Glutamatergic neuron (in vitro differentiated cells): ENCODE data around the gene E2F3. TPM values are rescaled to one million over a fixed set of nuclear protein-coding genes. Genes with fewer than 3 reads are reported as not detected.

Experiments
- DNase-seq: peaks from one replicate; pipeline ENCODE4 v3.0.0; 2022
- H3K27ac Mint-ChIP-seq: one replicate; pipeline ENCODE4 v1.8.0; 2020; ENCODE audit warnings: mild to moderate bottlenecking, mixed read lengths, inconsistent platforms; ENCODE audit not compliant: unreplicated experiment
- H3K27me3 Mint-ChIP-seq: one replicate; pipeline ENCODE4 v1.8.0; 2020; ENCODE audit warnings: mild to moderate bottlenecking, moderate library complexity, mixed read lengths, inconsistent platforms; ENCODE audit not compliant: unreplicated experiment
- H3K36me3 Mint-ChIP-seq: one replicate; pipeline ENCODE4 v1.8.0; 2020; ENCODE audit warnings: mild to moderate bottlenecking, mixed read lengths, inconsistent platforms; ENCODE audit not compliant: unreplicated experiment
- H3K4me1 Mint-ChIP-seq: one replicate; pipeline ENCODE4 v1.8.0; 2020; ENCODE audit warnings: mild to moderate bottlenecking, low read depth, mixed read lengths, inconsistent platforms; ENCODE audit not compliant: unreplicated experiment
- H3K4me3 Mint-ChIP-seq: one replicate; pipeline ENCODE4 v1.8.0; 2020; ENCODE audit warnings: mild to moderate bottlenecking, mixed read lengths, inconsistent platforms; ENCODE audit not compliant: unreplicated experiment
- H3K9me3 Mint-ChIP-seq: one replicate; pipeline ENCODE4 v1.8.0; 2020; ENCODE audit warnings: mild to moderate bottlenecking, moderate library complexity, mixed read lengths, inconsistent platforms; ENCODE audit not compliant: unreplicated experiment
- total RNA-seq: library from RNA; stranded (reverse); fragmentation: NEBNext Ultra II Directional; extraction: Animal tissue kit (Norgen Biotek cat#: 25700); gene quantifications from one replicate; pipeline ENCODE4 v1.2.1, GENCODE V29; 2021; ENCODE audit not compliant: unreplicated experiment
- TF ChIP-seq, protein P1 (sequence below): fragments of 200-600 bp; sonication (generic); IDR thresholded peaks from one replicate; pipeline ENCODE4 v1.5.0; 2021; ENCODE audit not compliant: partially characterized antibody, unreplicated experiment

The E2F3 gene
- total RNA-seq, 1 donor from 2014 or later: 10.1 TPM

DNA sequence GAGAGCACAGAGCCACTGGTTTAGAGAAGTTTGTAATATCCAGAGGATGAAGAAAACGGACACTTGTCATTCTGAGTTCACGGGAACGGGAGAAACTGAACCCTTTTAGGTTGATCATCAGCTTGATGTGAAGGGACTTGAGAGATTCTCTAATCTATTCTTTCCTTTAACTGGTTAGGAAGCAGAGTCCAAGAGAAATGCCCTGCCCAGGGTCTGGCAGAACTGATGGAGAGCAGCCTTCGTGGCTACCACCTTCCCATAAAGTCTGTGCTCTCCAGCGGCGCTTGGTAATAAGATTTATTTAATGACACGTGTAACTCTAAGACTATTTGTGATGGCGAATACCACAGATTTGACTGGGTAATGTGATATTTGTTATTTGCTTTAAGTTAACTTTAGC, 36.0 kb downstream of the E2F3 start:
- TF ChIP-seq, protein P1, sequence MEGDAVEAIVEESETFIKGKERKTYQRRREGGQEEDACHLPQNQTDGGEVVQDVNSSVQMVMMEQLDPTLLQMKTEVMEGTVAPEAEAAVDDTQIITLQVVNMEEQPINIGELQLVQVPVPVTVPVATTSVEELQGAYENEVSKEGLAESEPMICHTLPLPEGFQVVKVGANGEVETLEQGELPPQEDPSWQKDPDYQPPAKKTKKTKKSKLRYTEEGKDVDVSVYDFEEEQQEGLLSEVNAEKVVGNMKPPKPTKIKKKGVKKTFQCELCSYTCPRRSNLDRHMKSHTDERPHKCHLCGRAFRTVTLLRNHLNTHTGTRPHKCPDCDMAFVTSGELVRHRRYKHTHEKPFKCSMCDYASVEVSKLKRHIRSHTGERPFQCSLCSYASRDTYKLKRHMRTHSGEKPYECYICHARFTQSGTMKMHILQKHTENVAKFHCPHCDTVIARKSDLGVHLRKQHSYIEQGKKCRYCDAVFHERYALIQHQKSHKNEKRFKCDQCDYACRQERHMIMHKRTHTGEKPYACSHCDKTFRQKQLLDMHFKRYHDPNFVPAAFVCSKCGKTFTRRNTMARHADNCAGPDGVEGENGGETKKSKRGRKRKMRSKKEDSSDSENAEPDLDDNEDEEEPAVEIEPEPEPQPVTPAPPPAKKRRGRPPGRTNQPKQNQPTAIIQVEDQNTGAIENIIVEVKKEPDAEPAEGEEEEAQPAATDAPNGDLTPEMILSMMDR: no peak
- Mint-ChIP-seq H3K27me3 (peaks cover 2% of the 10 kb centered on the region), H3K27ac (no peak overlapping the region), H3K4me1 (peaks cover 17% of the 10 kb centered on the region), H3K9me3 (no peaks in the 10 kb centered on the region), H3K36me3 (no peaks in the 10 kb centered on the region), H3K4me3 (no peak overlapping the region)
- no peak for DNase-seq

DNA sequence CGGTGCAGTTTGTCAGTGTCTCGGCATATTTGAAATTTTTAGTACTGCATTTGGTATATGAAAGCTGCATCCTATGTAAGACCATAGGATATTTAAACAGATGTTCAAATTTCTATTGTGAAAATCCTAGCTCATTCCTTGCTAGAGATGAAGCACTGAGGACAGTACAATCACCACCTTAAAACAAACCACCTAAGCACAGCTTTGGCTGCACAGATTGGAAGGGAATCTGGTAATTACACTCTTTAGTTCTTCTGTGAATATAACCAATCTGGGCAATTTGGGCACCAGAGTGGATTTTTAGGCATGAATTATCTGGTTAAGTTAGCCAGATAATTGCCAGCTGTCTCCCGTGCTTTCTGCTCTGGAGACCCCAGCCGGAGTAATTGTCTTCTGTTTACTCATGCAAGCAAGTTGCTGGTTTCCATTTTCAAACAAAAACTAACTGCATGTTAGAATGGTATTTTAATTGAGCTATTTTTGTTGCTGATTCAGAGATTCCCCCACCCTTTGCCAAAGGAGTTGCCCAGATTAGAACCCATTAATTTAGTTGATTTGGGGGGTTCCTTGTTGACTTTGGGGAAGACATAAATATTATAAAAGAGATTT, 36.9 kb downstream of the E2F3 start:
- H3K9me3 Mint-ChIP-seq: no peaks in the 10 kb centered on the region
- TF ChIP-seq, protein P1: no peak
- no peaks in the 10 kb centered on the region for H3K36me3 Mint-ChIP-seq
- H3K27ac Mint-ChIP-seq: peak overlapping the region; percentile 1
- DNase-seq: no peak
- H3K4me1 Mint-ChIP-seq: peaks cover 17% of the 10 kb centered on the region
- no peak overlapping the region for H3K4me3 Mint-ChIP-seq
- H3K27me3 Mint-ChIP-seq: peaks cover 2% of the 10 kb centered on the region

DNA sequence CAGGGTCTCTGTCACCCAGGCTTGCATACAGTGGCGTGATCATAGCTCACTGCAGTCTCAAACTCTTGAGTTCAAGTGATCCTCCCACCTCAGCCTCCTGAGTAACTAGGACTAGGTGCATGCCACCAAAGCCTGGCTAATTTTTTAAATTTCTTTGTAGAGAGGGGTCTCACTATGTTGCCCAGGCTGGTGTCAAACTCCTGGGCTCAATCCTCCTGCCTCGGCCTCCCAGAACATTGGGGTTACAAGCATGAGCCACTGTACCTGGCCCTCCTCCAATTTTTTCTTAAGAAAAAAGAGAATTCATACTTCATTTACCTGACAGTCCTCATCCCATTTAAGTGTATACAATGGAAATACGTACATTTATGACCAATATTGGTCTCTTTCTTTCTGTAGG, 37.9 kb downstream of the E2F3 start:
- Mint-ChIP-seq H3K4me1 (peaks cover 7% of the 10 kb centered on the region), H3K36me3 (no peaks in the 10 kb centered on the region), H3K9me3 (no peaks in the 10 kb centered on the region), H3K27me3 (peaks cover 2% of the 10 kb centered on the region), H3K4me3 (no peak overlapping the region), H3K27ac (no peak overlapping the region)
- no peak for DNase-seq
- TF ChIP-seq, protein P1: no peak

DNA sequence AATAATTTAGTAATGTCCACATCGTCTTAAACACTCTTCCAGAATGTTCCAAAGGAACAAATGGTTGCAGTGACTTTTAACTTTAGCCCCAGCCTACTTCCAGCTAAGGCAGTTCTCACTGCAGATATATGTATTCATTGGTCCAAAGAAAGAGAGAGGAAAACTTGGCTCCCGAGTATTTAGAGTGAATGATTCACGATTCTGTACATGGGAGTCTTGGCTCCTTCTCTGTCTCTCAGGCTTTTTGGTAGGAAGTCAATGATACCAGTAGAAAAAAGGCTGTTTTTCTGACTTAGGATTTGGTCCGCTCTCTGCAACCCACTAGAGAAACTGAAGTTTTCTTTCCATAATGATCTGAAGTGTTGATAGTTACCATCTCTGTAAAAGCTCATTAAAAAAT, 38.6 kb downstream of the E2F3 start:
- H3K9me3 Mint-ChIP-seq: no peaks in the 10 kb centered on the region
- H3K27me3 Mint-ChIP-seq: no peaks in the 10 kb centered on the region
- peaks cover 5% of the 10 kb centered on the region for H3K4me1 Mint-ChIP-seq
- no peaks in the 10 kb centered on the region for H3K36me3 Mint-ChIP-seq
- no peak overlapping the region for H3K27ac Mint-ChIP-seq
- no peak for DNase-seq
- H3K4me3 Mint-ChIP-seq: no peak overlapping the region
- TF ChIP-seq, protein P1: no peak

DNA sequence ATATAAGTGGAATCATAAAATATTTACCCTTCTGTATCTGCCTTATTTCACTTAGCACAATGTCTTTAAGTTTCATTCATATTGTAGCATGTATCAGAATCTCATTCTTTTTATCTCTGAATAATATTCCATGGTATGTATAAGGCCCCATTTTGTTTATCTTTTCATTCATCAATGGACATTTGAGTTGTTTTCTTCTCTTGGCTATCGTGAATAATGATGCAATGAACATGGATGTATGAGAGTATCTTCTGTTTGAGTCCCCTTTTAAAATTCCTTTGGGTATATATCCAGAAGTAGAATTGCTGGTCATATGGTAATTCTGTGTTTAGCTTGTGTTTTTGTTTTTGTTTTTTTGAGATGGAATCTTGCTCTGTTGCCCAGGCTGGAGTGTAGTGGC, 39.6 kb downstream of the E2F3 start:
- DNase-seq: no peak
- peaks cover 5% of the 10 kb centered on the region for H3K4me1 Mint-ChIP-seq
- TF ChIP-seq, protein P1: no peak
- H3K4me3 Mint-ChIP-seq: no peak overlapping the region
- H3K9me3 Mint-ChIP-seq: no peaks in the 10 kb centered on the region
- no peaks in the 10 kb centered on the region for H3K36me3 Mint-ChIP-seq
- no peaks in the 10 kb centered on the region for H3K27me3 Mint-ChIP-seq
- H3K27ac Mint-ChIP-seq: no peak overlapping the region
